H1 (cell line): ENCODE measurements around the gene ODF2L. TPM values are rescaled to one million over a fixed set of nuclear protein-coding genes. Genes with fewer than 3 reads are reported as not detected.

Experiments
- CBX8 ChIP-seq: fragments of 300-800, 300-1000 bp; sonication (generic); IDR thresholded peaks from 2 replicates; pipeline ENCODE4 v1.7.1; 2016; ENCODE audit warnings: low read depth, low read length, borderline replicate concordance
- CTBP2 ChIP-seq: IDR thresholded peaks from 2 replicates; pipeline ENCODE4 v1.7.0; 2011; ENCODE audit warnings: borderline replicate concordance, mild to moderate bottlenecking, moderate library complexity, mixed read lengths, low read length; ENCODE audit not compliant: insufficient read depth, insufficient read length
- POLR2AphosphoS5 ChIP-seq: IDR thresholded peaks from 2 replicates; pipeline ENCODE4 v1.6.1; 2011; ENCODE audit warnings: low read depth, low read length
- SIX5 ChIP-seq: IDR thresholded peaks from 2 replicates; pipeline ENCODE4 v1.6.1; 2011; ENCODE audit warnings: mild to moderate bottlenecking, low read depth, low read length
- polyA plus RNA-seq, 7 experiments: library from polyadenylated mRNA; depleted of rRNA in 3 of 7; stranded (reverse) in 5 of 7; unstranded in 2 of 7; fragments of >200 nt in 5 of 7; fragments of 200-250 nt in 2 of 7; gene quantifications; 1 replicate in 5 of 7; 2 replicates in 1 of 7; 4 replicates in 1 of 7; pipeline versions ENCODE4 v1.2.1 to v1.2.3, GENCODE V29; 2011 to 2013; ENCODE audit warnings: missing spikeins in 2 of 7, mixed read lengths in 2 of 7
- total RNA-seq: library from RNA; stranded (reverse); fragmentation: NEBNext Ultra II Directional; extraction: Animal tissue kit (Norgen Biotek cat#: 25700); gene quantifications from 2 replicates; pipeline ENCODE4 v1.2.1, GENCODE V29; 2021

The ODF2L gene
- total and polyA plus RNA-seq, 2 of the 8 experiments (the other 6 are each of a cell fraction or from before 2014, with no cell fraction given) = 3.2 to 27.1 TPM

- no peak for TF ChIP-seq CTBP2
- TF ChIP-seq POLR2AphosphoS5 = no peak
- no peak for TF ChIP-seq CBX8
- TF ChIP-seq SIX5 = no peak
- TF ChIP-seq, all 59 proteins: peak for 0
Observed at GRCh38 chr1:86322241-86322640, 73.9 kb downstream of the ODF2L start (continued).
